GM21529 (cell line): ENCODE measurements around the gene AGBL3.
A peak's percentile ranks its signal among the peaks of the same experiment; 100 is the strongest.

ENCODE experiments used
- ATAC-seq: cut with Tn5 transposase; IDR thresholded peaks from one replicate; pipeline ENCODE4 v1.9.1; 2021; ENCODE audit not compliant: unreplicated experiment

Gene AGBL3

DNA sequence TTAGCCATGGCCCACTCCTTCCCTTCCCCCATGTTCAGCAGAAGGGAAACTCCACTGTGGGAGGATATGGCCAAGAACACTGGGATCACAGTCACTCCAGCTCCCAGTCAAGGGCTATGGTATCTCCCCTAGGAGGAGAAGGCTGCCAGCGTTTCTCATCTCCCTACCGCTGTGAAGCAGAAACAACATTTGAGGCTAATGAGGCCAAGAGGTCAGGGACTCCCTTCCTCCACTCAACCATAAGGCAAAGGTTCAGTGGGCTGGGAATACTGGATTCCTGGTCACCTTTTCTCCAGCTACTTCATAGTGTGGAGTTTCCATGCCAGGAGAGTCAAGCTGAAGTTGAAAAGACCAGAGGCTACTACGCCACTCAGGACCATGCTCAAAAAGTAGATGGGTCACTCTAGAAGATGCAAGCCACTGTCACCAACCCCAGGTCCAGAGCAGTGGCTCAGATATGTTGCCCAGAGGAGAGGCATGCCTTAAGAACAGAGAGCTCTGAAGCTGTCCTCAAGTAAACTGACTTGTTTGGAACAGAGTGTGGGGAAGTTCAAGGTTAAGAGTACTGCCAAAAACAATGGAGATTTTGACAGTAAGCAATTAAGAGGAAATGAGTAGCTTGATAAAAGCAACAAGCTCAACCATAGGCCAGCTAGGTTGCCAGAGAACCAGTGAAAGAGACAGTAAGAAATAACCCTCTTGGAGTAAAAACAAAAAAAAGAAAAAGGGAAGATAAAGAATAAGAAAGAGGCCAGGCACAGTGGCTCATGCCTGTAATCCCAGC, 157.8 kb downstream of the AGBL3 start:
- ATAC-seq: no peak

- ATAC-seq: no peak
Observed at GRCh38 chr7:135147341-135147898, 161.1 kb downstream of the AGBL3 start.

- peak; percentile 77 for ATAC-seq
Observed at GRCh38 chr7:135147899-135148721, 161.8 kb downstream of the AGBL3 start, which contains the start of gene TMEM140. TSS of gene TMEM140 (plus strand) at chr7:135148072. CDS start at chr7:135164442, 16,370 bp downstream.

- no peak for ATAC-seq
Observed at GRCh38 chr7:135150072-135150782, 163.9 kb downstream of the AGBL3 start.

DNA sequence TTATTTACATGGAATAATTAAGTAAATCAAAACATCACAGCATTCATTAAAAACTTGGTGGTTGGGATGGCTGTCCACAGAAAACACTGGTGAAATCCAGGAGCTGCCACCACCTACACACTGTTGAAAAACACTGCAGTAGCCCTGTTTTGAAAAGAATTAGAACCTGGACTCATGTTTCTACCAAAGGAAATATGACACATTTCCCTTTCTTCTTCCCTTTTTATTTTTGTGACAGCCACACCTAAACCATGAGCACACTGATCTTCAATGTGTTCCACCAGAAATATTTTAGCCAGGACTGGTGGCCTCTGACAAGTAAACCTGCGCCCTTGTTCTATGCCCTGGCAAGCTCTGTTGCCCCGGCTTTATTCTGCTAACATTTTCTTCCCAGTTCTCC, 164.8 kb downstream of the AGBL3 start:
- ATAC-seq: no peak

DNA sequence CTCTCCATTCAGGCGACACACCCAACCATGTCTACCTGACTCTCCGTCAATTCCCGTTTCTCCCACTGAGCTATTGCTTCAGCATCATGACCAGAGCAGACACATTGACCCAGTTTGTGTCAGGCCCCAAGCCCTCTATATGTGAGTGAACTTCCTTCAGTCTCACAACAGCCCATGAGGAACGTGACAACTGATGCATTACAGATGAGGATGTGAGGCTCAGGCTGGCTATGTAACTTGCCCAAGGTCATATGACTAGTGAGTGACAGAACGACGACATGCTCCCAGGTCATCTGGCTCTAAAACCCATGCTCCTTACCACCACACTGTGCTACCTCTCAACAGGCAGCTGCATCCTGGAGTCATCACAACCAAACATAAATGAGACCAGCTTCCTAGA, 165.2 kb downstream of the AGBL3 start:
- ATAC-seq: no peak

- no peak for ATAC-seq
Observed at GRCh38 chr7:135152442-135152841, 166.1 kb downstream of the AGBL3 start.

DNA sequence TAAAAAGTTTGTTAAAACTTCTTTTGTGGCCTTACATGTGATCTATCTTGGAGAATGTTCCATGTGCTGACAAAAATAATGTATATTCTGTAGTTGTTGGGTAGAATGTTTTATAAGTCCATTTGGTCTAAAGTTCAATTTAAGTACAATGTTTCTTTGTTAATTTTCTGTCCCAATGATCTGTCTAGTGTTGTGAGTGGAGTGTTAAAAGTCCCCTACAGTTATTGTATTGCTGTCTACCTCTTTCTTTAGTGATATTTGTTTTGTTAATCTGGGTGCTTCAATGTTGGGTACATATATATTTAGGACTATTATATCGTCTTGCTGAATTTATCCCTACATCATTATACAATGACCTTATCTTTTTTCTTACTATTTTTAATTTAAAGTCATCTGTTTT, 168.4 kb downstream of the AGBL3 start:
- no peak for ATAC-seq

DNA sequence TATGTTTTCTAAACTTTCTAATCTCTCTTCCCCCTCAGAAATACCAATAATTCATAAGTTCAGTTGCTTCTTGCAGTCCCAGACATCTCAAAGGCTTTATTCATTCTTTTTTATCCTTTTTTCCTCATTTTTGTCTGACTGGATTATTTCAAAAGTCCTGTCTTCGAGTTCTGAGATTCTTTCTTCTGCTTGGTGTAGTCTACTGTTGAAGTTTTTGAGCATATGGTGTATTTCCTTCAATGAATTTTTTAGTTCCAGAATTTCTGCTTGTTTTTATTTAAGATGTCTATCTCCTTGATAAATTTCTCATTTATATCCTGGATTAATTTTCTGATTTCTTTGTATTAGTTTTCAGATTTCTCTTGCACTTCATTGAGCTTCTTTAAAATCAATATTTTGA, 170.0 kb downstream of the AGBL3 start:
- no peak for ATAC-seq

DNA sequence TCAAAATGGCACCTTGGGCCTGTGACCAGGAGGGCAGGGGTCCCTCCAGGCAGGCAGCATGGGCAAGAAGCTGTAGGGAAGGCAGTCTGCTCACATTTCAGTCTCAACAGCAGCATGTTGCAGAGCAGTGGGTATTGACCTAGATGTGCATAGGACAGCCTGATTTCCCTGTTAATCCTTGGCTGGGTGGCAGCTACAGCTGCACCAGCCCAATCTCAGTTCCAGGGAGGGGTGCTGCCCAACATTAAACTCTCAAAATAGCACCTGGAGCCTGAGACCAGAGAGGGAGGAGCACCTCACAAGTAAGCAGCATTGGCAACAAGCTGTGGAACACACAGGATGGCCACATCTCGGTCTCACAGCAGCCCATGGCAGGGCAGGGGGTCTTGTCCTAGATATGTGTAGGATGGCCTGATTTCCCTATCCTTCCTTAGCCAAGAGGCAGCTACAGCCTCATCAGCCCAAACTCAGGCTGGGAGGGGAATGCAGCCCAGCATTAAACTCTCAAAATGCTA, 171.9 kb downstream of the AGBL3 start:
- ATAC-seq: no peak

DNA sequence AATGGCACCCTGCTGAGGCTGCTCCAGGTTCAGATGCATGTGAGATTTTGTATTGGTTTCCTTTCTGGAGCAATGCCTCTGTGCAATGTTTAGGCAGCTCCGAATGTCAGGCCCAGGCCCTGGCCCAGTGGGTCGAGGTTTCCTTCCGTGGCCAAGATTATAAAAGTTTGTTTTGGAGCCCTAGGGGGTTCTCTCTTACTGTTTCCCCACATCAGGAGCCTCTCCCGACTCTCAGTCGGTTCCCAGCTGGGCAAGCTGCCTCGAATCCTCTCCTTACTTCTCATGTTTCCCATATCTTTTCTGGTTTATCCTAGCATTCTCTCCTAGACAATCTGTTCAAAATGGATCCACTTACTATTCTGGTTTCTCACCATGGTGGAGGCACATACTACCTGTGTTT, 172.6 kb downstream of the AGBL3 start:
- ATAC-seq: no peak

DNA sequence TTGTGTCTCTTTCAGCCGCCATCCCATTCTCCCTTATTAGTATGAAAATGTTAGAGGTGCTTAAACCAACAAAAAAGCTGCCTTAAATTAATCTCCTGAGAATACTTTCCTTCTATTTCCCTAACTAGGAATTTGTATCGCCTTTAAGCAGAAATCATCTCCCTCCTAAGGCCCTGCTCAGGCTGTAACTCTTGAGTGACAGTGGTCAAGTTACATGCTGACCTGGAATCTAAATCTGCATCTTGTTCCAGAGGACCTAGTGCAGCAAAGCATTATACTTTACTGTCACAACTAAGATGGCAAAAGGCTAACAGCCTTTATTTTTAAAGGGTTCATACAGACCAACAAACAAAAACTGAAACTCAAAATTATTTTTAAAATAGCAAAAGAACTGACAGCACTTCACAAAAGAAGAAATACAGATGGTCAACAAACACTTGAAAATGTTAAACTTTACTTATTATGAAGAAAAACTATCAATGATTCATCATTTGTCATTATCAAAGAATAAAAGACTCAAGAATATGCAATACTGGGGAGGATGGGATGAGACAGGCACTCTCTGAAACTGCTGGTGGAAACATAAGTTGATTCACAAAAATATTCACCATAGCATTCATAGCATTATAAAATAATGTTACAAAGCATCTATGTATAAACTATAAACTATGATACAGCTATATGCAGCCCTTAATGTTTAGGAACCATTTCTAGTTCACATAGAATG, 173.2 kb downstream of the AGBL3 start:
- ATAC-seq: peak; percentile 5

DNA sequence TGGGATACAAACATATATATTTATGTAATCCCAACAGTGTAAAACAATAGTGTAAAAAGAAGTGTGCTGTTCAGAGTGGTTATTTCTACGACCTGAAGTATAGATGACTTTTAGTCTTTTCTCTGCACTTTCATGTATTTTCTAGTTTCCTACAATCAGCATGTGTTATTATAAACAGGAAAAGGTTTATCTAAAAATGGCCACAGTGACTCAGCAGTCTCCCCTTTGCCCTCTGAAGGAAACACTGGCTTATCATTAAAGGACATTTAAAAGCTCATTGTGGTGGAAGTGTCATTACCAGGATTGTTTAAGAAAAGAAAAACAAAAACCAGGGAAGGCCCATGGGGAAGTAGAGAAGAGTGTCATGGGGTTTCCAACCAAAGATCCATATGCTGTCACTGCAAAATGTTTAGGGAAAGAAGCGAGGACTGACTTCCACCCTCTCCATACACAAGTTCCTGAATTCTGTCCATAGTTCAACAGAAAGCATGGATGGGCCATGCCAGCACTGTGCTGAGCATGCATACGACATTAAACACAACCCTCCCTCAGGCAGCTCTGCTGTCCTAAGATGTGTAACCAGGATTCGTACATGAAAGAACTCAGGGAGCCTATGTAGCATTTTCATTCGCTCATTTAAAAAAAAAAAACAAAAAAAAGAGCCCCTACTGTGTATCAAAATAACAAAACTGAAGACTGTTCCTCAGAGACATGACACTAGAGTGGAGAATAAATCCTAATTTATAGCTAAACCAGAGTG, 174.0 kb downstream of the AGBL3 start:
- peak; percentile 58 for ATAC-seq

DNA sequence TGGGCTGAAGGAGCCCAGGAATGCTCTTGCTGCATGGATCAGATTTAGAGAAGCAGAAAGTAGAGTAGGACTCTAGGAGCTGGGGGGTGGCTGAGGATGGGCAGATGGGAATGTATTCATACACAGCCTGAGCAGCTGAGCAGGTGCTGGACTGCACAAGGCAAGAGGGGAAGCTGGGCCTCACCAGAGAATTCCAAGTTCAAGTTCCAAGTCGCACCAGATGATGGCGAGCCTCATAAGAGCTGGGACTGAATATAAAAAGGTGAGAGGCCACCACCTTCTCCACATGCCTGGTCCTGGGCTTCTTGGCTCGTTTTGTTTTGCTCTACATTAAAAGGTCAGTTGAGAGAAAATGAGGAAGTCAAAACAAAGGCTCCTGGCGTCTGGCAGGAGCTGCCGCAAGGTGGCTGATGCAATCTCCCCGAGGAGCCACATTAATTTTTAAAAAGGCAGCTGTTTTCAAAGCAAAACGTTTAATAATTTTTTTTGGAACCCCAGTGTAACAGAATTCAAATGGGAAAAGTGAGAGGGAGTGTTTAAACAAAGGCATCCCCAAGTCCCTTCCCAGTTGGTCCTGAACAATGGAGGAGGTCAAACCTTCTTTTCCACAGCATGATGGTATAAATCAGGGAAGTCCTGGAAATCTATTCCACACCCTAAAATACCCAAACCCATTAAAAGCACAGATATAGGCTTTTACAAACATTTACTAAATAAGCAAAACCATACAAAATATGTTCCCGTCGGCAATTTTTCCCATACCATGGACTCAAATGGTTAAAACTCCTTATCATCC, 174.7 kb downstream of the AGBL3 start:
- ATAC-seq: no peak

DNA sequence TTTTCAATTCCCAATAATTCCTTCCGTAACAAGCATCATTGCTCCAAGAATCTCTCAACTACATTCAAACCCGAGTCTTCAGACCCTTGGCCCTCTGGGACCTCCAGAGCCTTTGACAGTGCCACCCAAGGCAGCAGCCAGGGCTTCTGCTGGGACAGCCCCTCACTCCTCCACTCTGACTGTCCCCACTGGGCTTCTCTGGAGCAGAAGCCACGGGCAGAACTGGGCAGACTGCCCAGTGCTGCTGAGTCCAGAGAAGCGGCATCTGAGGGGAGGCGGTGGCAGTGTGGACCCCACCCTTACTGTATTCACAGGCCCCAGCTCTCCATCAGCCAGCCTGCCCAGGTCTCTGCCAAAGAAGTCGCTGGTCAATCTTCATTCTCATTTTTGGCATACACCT, 175.4 kb downstream of the AGBL3 start:
- no peak for ATAC-seq

DNA sequence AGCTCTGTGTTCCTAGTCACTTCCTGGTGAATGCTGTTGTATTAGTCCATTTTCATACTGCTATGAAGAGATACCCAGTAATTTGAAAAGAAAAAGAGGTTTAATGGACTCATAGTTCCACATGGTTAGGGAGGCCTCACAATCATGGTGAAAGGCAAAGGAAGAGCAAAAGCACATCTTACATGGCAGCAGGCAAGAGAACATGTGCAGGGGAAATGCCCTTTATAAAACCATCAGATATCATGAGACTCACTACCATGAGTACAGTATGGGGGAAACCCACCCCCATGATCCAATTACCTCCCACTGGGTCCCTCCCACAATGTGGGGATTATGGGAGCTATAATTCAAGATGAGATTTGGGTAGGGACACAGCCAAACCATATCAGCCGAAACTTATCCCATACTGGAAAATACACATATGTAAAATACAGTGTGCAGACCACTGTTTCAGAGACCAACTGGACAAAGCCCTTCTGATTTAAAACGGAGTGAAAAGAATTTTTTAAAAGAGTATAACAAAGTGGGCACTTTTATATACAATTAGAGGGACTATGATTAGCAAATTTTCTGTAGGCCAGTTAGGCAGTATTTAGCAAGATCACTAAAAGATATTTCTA, 176.2 kb downstream of the AGBL3 start:
- no peak for ATAC-seq

- ATAC-seq: no peak
Observed at GRCh38 chr7:135164357-135165061, 178.2 kb downstream of the AGBL3 start.

- ATAC-seq: no peak
Observed at GRCh38 chr7:135165862-135166261, 179.6 kb downstream of the AGBL3 start.
